GM12878 (cell line): ENCODE results near the gene DIAPH2. TPM values are rescaled to one million over a fixed set of nuclear protein-coding genes. Genes with fewer than 3 reads are reported as not detected.

ENCODE experiments used
- ATAC-seq: fragments of 200-7000 bp; cut with Tn5 transposase; 3 replicates; pipeline ENCODE4 v1.9.1; 2020; ENCODE audit warnings: mild to moderate bottlenecking, moderate library complexity
- BruUV-seq: library from RNA; stranded (reverse); fragments of 400-500 nt; replicated peaks from 2 replicates; lab custom pipeline; 2021; lab: Mats Ljungman, UMichigan
- CTCF ChIA-PET: fragments of 300-600 bp; sonication (Branson Sonifier 250); formaldehyde crosslinking; extraction: SDS; loops from one replicate; lab custom pipeline; 2021; ENCODE audit warnings: inconsistent platforms; lab: Yijun Ruan, JAX
- POLR2A ChIA-PET: fragments of 350-600 bp; formaldehyde crosslinking; extraction: SDS; loops from one replicate; lab custom pipeline; 2021; ENCODE audit warnings: inconsistent platforms; lab: Charles Lee
- RAD21 ChIA-PET: fragments of 300-600 bp; sonication (Branson Sonifier 250); formaldehyde crosslinking; loops from one replicate; lab custom pipeline; 2023; ENCODE audit warnings: antibody characterized with exemption; ENCODE audit not compliant: unreplicated experiment; lab: Charles Lee
- SMC1A ChIA-PET: fragments of 300-600 bp; sonication (Branson Sonifier 250); formaldehyde crosslinking; loops from one replicate; lab custom pipeline; 2023; ENCODE audit not compliant: unreplicated experiment, uncharacterized antibody; lab: Charles Lee
- DNase-seq: peaks from one replicate; pipeline ENCODE4 v3.0.0-alpha.2; 2011; ENCODE audit warnings: low read depth, low spot score
- FAIRE-seq: peaks from 3 replicates; lab custom pipeline; 2011; peaks lifted over from hg19 to GRCh38; lab: Jason Lieb, UNC
- H2AFZ ChIP-seq: 2 replicates; pipeline ENCODE4 v1.6.0; 2011; ENCODE audit warnings: low read depth, low read length, control low read depth; ENCODE audit not compliant: control insufficient read depth
- H3K27ac ChIP-seq: 2 replicates; pipeline ENCODE4 v1.5.1; 2011; ENCODE audit warnings: control low read depth; ENCODE audit not compliant: control insufficient read depth, insufficient read depth
- H3K27me3 ChIP-seq, 2 experiments: replicated peaks in 1 of 2; 2 replicates each; pipeline versions ENCODE4 v1.6.0 to v1.6.1; 2011; ENCODE audit warnings: low read length in 1 of 2; ENCODE audit not compliant: control insufficient read depth in 2 of 2, insufficient read depth in 2 of 2
- H3K36me3 ChIP-seq, 2 experiments: 2 replicates each; pipeline ENCODE4 v1.5.1; 2011; ENCODE audit warnings: low read length in 1 of 2; ENCODE audit not compliant: control insufficient read depth in 2 of 2, insufficient read depth in 2 of 2
- H3K4me1 ChIP-seq: 2 replicates; pipeline ENCODE4 v1.6.1; 2011; ENCODE audit warnings: mild to moderate bottlenecking, low read length, moderate library complexity, mixed read lengths; ENCODE audit not compliant: control insufficient read depth, insufficient read depth
- H3K4me2 ChIP-seq: 2 replicates; pipeline ENCODE4 v1.6.0; 2011; ENCODE audit warnings: control low read depth; ENCODE audit not compliant: control insufficient read depth, insufficient read depth
- H3K4me3 ChIP-seq: fragments of 200-600 bp; sonication (generic); 2 replicates; pipeline ENCODE4 v1.5.1; 2016
- H3K79me2 ChIP-seq: 2 replicates; pipeline ENCODE4 v1.6.0; 2011; ENCODE audit warnings: low read length; ENCODE audit not compliant: control insufficient read depth, insufficient read depth
- H3K9ac ChIP-seq: 2 replicates; pipeline ENCODE4 v1.8.0; 2011; ENCODE audit warnings: low read length, control low read depth, mixed read lengths; ENCODE audit not compliant: control insufficient read depth, insufficient read depth
- H3K9me3 ChIP-seq: replicated peaks from 3 replicates; pipeline ENCODE4 v1.5.1; 2011; ENCODE audit warnings: mild to moderate bottlenecking, low read length; ENCODE audit not compliant: control insufficient read depth, insufficient read depth
- H4K20me1 ChIP-seq: 2 replicates; pipeline ENCODE4 v1.6.0; 2011; ENCODE audit not compliant: control insufficient read depth, insufficient read depth
- ASH2L ChIP-seq: fragments of 300-600, 200-600 bp; sonication (generic); IDR thresholded peaks from 2 replicates; pipeline ENCODE4 v1.6.1; 2017; ENCODE audit warnings: low read depth, mild to moderate bottlenecking, borderline replicate concordance
- BACH1 ChIP-seq: fragments of 450-650 bp; IDR thresholded peaks from 2 replicates; pipeline ENCODE4 v1.6.1; 2017; ENCODE audit warnings: mild to moderate bottlenecking, borderline replicate concordance
- CHD1 ChIP-seq: IDR thresholded peaks from 2 replicates; pipeline ENCODE4 v1.6.1; 2012; ENCODE audit warnings: low read depth, low read length, improper control_type of control experiment
- CREB1 ChIP-seq: IDR thresholded peaks from 2 replicates; pipeline ENCODE4 v1.6.1; 2012; ENCODE audit warnings: low read depth, mild to moderate bottlenecking, inconsistent platforms
- JUND ChIP-seq: IDR thresholded peaks from 2 replicates; pipeline ENCODE4 v1.6.1; 2012; ENCODE audit warnings: low read depth, mild to moderate bottlenecking, low read length, improper control_type of control experiment, moderate library complexity
- MTA2 ChIP-seq: fragments of 450-650 bp; IDR thresholded peaks from 2 replicates; pipeline ENCODE4 v1.6.1; 2016; ENCODE audit warnings: low read depth, mild to moderate bottlenecking, moderate library complexity
- PAX5 ChIP-seq: IDR thresholded peaks from 2 replicates; pipeline ENCODE4 v1.6.1; 2011; ENCODE audit warnings: low read depth, low read length, borderline replicate concordance
- POU2F2 ChIP-seq: IDR thresholded peaks from 3 replicates; pipeline ENCODE4 v1.6.1; 2011; ENCODE audit warnings: low read depth, mild to moderate bottlenecking, low read length, borderline replicate concordance
- RCOR1 ChIP-seq: conservative IDR thresholded peaks from 2 replicates; pipeline ENCODE4 v1.6.1; 2012; ENCODE audit warnings: low read depth, low read length, improper control_type of control experiment
- TAF1 ChIP-seq: IDR thresholded peaks from 2 replicates; pipeline ENCODE4 v1.6.1; 2011; ENCODE audit warnings: mild to moderate bottlenecking, low read depth, low read length, borderline replicate concordance
- ZBED1 ChIP-seq: IDR thresholded peaks from 2 replicates; pipeline ENCODE4 v1.6.1; 2016; ENCODE audit warnings: borderline replicate concordance
- ZNF274 ChIP-seq: IDR thresholded peaks from one replicate; pipeline ENCODE4 v1.8.0; 2011; ENCODE audit not compliant: insufficient read length, insufficient read depth
- WGBS: methylation state at CpG from one replicate; pipeline ENCODE4 v1.1.6; 2016; ENCODE audit warnings: low lambda C conversion rate; ENCODE audit not compliant: insufficient replicate concordance, insufficient coverage; ENCODE audit errors: missing lambda C conversion rate; 5-methylcytosine and 5-hydroxymethylcytosine counted together
- in situ Hi-C: fragments of 300-500 bp; cut with MboI; formaldehyde crosslinking; loops from 9 replicates; pipeline ENCODE4 v1.14.3; 2018; ENCODE audit warnings: mixed read lengths
- intact Hi-C: fragments of 100-400 bp; cut with micrococcal nuclease; formaldehyde crosslinking; loops from one replicate; pipeline ENCODE4 v1.14.2; 2022; ENCODE audit not compliant: unreplicated experiment
- polyA plus RNA-seq, 11 experiments: library from polyadenylated mRNA; depleted of rRNA in 4 of 11; unstranded in 6 of 11; stranded (reverse) in 5 of 11; fragments of >200 nt; fragmentation: Nextera tagmentation in 4 of 11; fragmentation: Illumina TruSeq in 1 of 11; extraction: Ambion mirVana in 4 of 11; extraction: Trizol in 1 of 11; gene quantifications; 1 replicate in 1 of 11; 2 replicates in 10 of 11; pipeline versions ENCODE4 v1.2.1 to v1.2.3, GENCODE V29; 2011 to 2016; ENCODE audit warnings: inconsistent platforms in 2 of 11, missing spikeins in 2 of 11, low read depth in 1 of 11
- total RNA-seq, 4 experiments: library from RNA; depleted of rRNA in 3 of 4; stranded (reverse); fragments of >200 nt in 3 of 4; fragmentation: Illumina TruSeq in 1 of 4; extraction: Trizol in 1 of 4; gene quantifications; 2 replicates each; pipeline versions ENCODE4 v1.2.1 to v1.2.3, GENCODE V29; 2013 to 2021
- TF ChIP-seq, protein P1 (sequence below): IDR thresholded peaks from 2 replicates; pipeline ENCODE4 v1.6.1; 2011; ENCODE audit warnings: borderline replicate concordance, low read depth, mild to moderate bottlenecking, moderate library complexity, low read length; ENCODE audit not compliant: insufficient read depth, poor library complexity, severe bottlenecking
- TF ChIP-seq, protein P2 (sequence below): fragments of 450-650 bp; IDR thresholded peaks from 2 replicates; pipeline ENCODE4 v1.6.1; 2017; ENCODE audit warnings: mild to moderate bottlenecking, low read depth, inconsistent platforms; ENCODE audit not compliant: poor library complexity, severe bottlenecking

Gene DIAPH2
- total and polyA plus RNA-seq, 10 of the 15 experiments (the other 5 are each of a cell fraction or from before 2014, with no cell fraction given): 2.2 to 16.6 (median 8.8) TPM

DNA sequence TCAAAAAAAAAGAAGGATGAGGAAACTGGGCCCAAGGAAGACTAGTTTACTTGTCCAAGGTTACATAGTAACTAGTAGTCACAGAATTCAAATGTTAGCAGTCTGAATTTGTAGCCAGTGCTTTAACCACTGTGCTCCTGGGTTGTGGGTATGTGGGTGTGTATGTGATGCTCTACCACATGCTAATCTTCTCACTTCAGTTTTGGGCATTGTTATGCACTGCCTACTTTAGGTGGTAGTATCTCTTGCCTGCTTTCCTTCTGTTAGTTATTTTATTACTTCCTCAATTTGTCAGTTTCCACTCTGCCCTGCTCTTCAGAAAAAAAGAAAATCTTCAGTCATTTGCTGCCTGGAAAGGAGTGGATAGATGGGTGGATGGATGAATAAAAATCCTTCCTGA is 418.3 kb downstream of the DIAPH2 start:
- no peak for FAIRE-seq
- no peak overlapping the region for H3K4me2 ChIP-seq
- in situ Hi-C loops (no loop called here), intact Hi-C loops (no loop called here)
- no peak overlapping the region for H3K9ac ChIP-seq
- H3K36me3 ChIP-seq: no peaks in the 10 kb centered on the region
- no peak for DNase-seq
- no peaks in the 10 kb centered on the region for H3K27me3 ChIP-seq
- no peak overlapping the region for H3K4me3 ChIP-seq
- H3K9me3 ChIP-seq: no peaks in the 10 kb centered on the region
- no peaks in the 10 kb centered on the region for H4K20me1 ChIP-seq
- TF ChIP-seq MTA2 (no peak), POU2F2 (no peak), BACH1 (no peak), CREB1 (no peak), TAF1 (no peak), RCOR1 (no peak), ASH2L (no peak)
- TF ChIP-seq, protein P1, sequence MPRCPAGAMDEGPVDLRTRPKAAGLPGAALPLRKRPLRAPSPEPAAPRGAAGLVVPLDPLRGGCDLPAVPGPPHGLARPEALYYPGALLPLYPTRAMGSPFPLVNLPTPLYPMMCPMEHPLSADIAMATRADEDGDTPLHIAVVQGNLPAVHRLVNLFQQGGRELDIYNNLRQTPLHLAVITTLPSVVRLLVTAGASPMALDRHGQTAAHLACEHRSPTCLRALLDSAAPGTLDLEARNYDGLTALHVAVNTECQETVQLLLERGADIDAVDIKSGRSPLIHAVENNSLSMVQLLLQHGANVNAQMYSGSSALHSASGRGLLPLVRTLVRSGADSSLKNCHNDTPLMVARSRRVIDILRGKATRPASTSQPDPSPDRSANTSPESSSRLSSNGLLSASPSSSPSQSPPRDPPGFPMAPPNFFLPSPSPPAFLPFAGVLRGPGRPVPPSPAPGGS: no peak
- no peaks in the 10 kb centered on the region for H3K4me1 ChIP-seq
- ChIA-PET POLR2A (no interaction called here), CTCF (no interaction called here), SMC1A (no interaction called here), RAD21 (no interaction called here)
- no peak overlapping the region for H3K27ac ChIP-seq
- no peak overlapping the region for H2AFZ ChIP-seq
- peak; percentile 49 for ATAC-seq
- H3K79me2 ChIP-seq: no peaks in the 10 kb centered on the region
- no TSS peak for BruUV-seq

DNA sequence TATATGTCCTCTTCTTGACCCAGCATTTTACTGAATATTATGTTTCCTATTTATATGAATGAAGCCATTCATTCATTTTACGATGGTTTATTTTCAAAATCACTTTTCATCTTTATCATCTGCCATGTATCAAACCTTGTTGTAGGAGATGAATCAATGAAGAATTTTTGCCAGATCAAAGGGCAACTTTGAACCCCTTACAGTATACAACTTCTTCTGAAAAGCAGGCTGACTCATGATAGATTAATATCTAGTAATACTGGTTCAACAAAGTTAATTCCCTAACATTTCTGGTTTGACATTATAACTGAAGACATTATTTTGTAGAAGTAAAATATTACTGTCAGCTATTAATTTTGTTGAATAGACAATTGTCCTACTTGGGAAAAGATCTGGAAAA is 425.1 kb downstream of the DIAPH2 start:
- no peaks in the 10 kb centered on the region for H4K20me1 ChIP-seq
- DNase-seq: no peak
- FAIRE-seq: no peak
- no TSS peak for BruUV-seq
- H3K79me2 ChIP-seq: no peaks in the 10 kb centered on the region
- ChIA-PET POLR2A (interaction anchor here (1.5 kb wide), 1 partner anchor 9 kb away, joined by 3 read pairs; no protein-coding TSS in a partner anchor), CTCF (no interaction called here), RAD21 (no interaction called here), SMC1A (no interaction called here)
- H3K9me3 ChIP-seq: no peaks in the 10 kb centered on the region
- no peaks in the 10 kb centered on the region for H3K36me3 ChIP-seq
- 83% methylated on average over 1 of the region's 1 CpG for WGBS
- H3K9ac ChIP-seq: no peak overlapping the region
- in situ Hi-C loops: no loop called here
- H2AFZ ChIP-seq: no peak overlapping the region
- no peaks in the 10 kb centered on the region for H3K4me1 ChIP-seq
- H3K4me3 ChIP-seq: no peak overlapping the region
- H3K4me2 ChIP-seq: no peak overlapping the region
- no peaks in the 10 kb centered on the region for H3K27me3 ChIP-seq
- no peak overlapping the region for H3K27ac ChIP-seq
- intact Hi-C loops: no loop called here
- no peak for ATAC-seq
- no peak for TF ChIP-seq CHD1
- no peak for TF ChIP-seq PAX5
- no peak for TF ChIP-seq ZNF274
- TF ChIP-seq ZBED1: no peak
- no peak for TF ChIP-seq JUND
- TF ChIP-seq, protein P2, sequence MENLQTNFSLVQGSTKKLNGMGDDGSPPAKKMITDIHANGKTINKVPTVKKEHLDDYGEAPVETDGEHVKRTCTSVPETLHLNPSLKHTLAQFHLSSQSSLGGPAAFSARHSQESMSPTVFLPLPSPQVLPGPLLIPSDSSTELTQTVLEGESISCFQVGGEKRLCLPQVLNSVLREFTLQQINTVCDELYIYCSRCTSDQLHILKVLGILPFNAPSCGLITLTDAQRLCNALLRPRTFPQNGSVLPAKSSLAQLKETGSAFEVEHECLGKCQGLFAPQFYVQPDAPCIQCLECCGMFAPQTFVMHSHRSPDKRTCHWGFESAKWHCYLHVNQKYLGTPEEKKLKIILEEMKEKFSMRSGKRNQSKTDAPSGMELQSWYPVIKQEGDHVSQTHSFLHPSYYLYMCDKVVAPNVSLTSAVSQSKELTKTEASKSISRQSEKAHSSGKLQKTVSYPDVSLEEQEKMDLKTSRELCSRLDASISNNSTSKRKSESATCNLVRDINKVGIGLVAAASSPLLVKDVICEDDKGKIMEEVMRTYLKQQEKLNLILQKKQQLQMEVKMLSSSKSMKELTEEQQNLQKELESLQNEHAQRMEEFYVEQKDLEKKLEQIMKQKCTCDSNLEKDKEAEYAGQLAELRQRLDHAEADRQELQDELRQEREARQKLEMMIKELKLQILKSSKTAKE: no peak
